Uterus (tissue), 2 donors: ENCODE measurements around the gene RMC1.

ENCODE experiments used
- CTCF ChIP-seq, 4 experiments: fragments of 200-600 bp in 2 of 4; fragments of 450-650 bp in 2 of 4; sonication (generic) in 2 of 4; IDR thresholded peaks; one replicate each; pipeline ENCODE4 v1.5.1; 2016 to 2019; ENCODE audit warnings: antibody characterized with exemption in 4 of 4, mild to moderate bottlenecking in 2 of 4, moderate library complexity in 1 of 4
- POLR2A ChIP-seq, 2 donors: fragments of 450-650 bp; IDR thresholded peaks; one replicate each; pipeline ENCODE4 v1.6.1; 2016; ENCODE audit warnings: antibody characterized with exemption in 2 of 2, mild to moderate bottlenecking in 1 of 2, moderate library complexity in 1 of 2

GRCh38 chr18:23484561-23485182 is 18.6 kb upstream of the RMC1 start:
- no peak for TF ChIP-seq CTCF (IDR thresholded peaks at IDR 0.05)
- TF ChIP-seq POLR2A (IDR thresholded peaks at IDR 0.05) = no peak
